PC-9 (cell line): ENCODE measurements around the gene XRCC2.

Source experiments
- EZH2 ChIP-seq: fragments of 200-600 bp; sonication (generic); IDR thresholded peaks from 2 replicates; pipeline ENCODE4 v1.8.0; 2017; ENCODE audit warnings: antibody characterized with exemption, low read depth
- TF ChIP-seq, protein P1 (sequence below): fragments of 200-600 bp; sonication (generic); conservative IDR thresholded peaks from 2 replicates; pipeline ENCODE4 v1.6.1; 2017; ENCODE audit warnings: mixed run types, antibody characterized with exemption, mild to moderate bottlenecking, moderate library complexity

- TF ChIP-seq, protein P1, sequence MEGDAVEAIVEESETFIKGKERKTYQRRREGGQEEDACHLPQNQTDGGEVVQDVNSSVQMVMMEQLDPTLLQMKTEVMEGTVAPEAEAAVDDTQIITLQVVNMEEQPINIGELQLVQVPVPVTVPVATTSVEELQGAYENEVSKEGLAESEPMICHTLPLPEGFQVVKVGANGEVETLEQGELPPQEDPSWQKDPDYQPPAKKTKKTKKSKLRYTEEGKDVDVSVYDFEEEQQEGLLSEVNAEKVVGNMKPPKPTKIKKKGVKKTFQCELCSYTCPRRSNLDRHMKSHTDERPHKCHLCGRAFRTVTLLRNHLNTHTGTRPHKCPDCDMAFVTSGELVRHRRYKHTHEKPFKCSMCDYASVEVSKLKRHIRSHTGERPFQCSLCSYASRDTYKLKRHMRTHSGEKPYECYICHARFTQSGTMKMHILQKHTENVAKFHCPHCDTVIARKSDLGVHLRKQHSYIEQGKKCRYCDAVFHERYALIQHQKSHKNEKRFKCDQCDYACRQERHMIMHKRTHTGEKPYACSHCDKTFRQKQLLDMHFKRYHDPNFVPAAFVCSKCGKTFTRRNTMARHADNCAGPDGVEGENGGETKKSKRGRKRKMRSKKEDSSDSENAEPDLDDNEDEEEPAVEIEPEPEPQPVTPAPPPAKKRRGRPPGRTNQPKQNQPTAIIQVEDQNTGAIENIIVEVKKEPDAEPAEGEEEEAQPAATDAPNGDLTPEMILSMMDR = no peak
- TF ChIP-seq EZH2 = no peak
Observed at GRCh38 chr7:152643979-152644559, 31.9 kb downstream of the XRCC2 start.
